Measurements from ENCODE around the gene SPTSSA. TPM values are rescaled to one million over a fixed set of nuclear protein-coding genes. Genes with fewer than 3 reads are reported as not detected.
A peak's percentile ranks its signal among the peaks of the same experiment; 100 is the strongest.

The SPTSSA gene
- total RNA-seq, 1 donor: 10.5 TPM

DNA sequence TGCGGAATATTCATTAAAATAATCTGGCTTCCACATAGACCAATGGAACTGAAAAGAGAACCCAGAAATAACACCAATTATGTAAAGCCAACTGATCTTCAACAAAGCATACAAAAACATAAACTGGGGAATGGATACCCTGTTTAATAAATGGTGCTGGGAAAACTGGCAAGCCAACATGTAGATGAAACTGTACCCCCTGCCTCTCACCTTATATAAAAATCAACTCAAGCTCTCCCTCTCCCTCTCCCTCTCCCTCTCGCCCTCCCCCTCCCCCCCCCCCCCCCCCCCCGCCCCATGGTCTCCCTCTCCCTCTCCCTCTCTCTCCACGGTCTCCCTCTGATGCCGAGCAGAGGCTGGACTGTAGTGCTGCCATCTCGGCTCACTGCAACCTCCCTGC, 13.1 kb upstream of the SPTSSA start:
- Histone ChIP-seq H3K27me3 (ENCODE audit: insufficient read depth, low read length) (no peaks in the 10 kb centered on the region), H3K4me2 (ENCODE audit: insufficient read depth, low read length) (no peak overlapping the region), H3K4me1 (ENCODE audit: insufficient read depth, low read length) (no peaks in the 10 kb centered on the region), H3K36me3 (ENCODE audit: insufficient read depth, low read length) (no peaks in the 10 kb centered on the region), H3K9me3 (ENCODE audit: low read depth, low read length) (no peaks in the 10 kb centered on the region), H2AFZ (ENCODE audit: low read length) (no peak overlapping the region), H3K79me2 (ENCODE audit: insufficient read depth, low read length) (no peaks in the 10 kb centered on the region), H3K27ac (ENCODE audit: low read depth, low read length) (no peak overlapping the region), H3K4me3 (ENCODE audit: insufficient read depth, low read length) (no peak overlapping the region), H4K20me1 (ENCODE audit: insufficient read depth, low read length) (no peaks in the 10 kb centered on the region)
- no peak for DNase-seq (ENCODE audit: insufficient read length, low spot score, missing footprints)
- TF ChIP-seq, protein P1, sequence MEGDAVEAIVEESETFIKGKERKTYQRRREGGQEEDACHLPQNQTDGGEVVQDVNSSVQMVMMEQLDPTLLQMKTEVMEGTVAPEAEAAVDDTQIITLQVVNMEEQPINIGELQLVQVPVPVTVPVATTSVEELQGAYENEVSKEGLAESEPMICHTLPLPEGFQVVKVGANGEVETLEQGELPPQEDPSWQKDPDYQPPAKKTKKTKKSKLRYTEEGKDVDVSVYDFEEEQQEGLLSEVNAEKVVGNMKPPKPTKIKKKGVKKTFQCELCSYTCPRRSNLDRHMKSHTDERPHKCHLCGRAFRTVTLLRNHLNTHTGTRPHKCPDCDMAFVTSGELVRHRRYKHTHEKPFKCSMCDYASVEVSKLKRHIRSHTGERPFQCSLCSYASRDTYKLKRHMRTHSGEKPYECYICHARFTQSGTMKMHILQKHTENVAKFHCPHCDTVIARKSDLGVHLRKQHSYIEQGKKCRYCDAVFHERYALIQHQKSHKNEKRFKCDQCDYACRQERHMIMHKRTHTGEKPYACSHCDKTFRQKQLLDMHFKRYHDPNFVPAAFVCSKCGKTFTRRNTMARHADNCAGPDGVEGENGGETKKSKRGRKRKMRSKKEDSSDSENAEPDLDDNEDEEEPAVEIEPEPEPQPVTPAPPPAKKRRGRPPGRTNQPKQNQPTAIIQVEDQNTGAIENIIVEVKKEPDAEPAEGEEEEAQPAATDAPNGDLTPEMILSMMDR (IDR thresholded peaks at IDR 0.05; ENCODE audit: extremely low read depth, low read depth, low read length): no peak

DNA sequence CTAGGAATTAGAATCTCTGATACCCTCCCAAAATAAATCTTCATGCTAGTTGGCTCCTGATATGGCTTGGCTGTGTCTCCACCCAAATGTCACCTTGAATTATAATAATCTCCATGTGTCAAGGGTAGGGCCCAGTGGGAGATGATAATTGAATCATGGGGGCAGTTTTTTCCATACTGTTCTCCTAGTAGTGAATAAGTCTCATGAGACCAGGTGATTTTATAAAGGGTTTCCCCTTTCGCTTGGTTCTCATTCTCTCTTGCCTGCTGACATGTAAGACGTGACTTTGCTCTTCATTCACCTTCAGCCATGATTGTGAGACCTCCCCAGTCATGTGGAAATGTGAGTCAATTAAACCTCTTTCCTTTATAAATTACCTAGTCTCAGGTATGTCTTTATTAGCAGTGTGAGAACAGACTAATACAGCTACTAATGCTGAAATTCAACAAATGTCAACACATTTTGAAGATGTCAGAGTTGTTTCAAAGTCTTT, 12.2 kb upstream of the SPTSSA start:
- Histone ChIP-seq H3K79me2 (ENCODE audit: insufficient read depth, low read length) (no peaks in the 10 kb centered on the region), H3K4me1 (ENCODE audit: insufficient read depth, low read length) (no peaks in the 10 kb centered on the region), H3K9me3 (ENCODE audit: low read depth, low read length) (no peaks in the 10 kb centered on the region), H3K27me3 (ENCODE audit: insufficient read depth, low read length) (no peaks in the 10 kb centered on the region), H3K27ac (ENCODE audit: low read depth, low read length) (no peak overlapping the region), H4K20me1 (ENCODE audit: insufficient read depth, low read length) (no peaks in the 10 kb centered on the region), H2AFZ (ENCODE audit: low read length) (no peak overlapping the region), H3K36me3 (ENCODE audit: insufficient read depth, low read length) (no peaks in the 10 kb centered on the region), H3K4me3 (ENCODE audit: insufficient read depth, low read length) (no peak overlapping the region), H3K4me2 (ENCODE audit: insufficient read depth, low read length) (no peak overlapping the region)
- TF ChIP-seq, protein P1 (IDR thresholded peaks at IDR 0.05; ENCODE audit: extremely low read depth, low read depth, low read length): no peak
- no peak for DNase-seq (ENCODE audit: insufficient read length, low spot score, missing footprints)

DNA sequence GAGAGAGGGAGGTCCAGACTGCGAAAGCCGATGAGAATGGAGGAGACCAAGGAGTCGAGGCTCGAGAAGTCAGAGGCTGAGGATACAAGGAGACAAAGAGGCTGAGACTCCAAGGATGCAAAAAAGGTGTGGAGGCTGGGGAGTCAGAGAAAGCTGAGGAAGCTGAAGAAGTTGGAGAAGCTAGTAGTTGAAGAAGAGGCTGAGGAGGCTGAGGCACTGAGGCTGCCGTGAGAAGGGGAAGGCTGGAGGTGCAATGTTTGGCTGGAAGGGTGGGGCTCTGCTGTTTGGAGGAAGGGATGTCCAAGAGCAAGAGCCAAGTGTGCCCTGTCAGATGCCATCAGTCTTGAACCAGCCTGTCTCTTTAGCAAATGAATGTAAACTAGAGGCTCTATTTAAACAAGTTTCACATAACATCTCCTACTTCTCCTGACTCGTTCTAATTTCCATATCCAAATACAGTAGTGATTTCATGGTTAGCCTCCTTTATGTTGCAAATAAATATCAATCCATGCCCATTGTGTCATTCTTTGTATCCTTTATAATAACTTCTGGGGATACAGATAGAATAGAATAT, 10.8 kb upstream of the SPTSSA start:
- Histone ChIP-seq H3K4me2 (ENCODE audit: insufficient read depth, low read length) (no peak overlapping the region), H3K9me3 (ENCODE audit: low read depth, low read length) (no peaks in the 10 kb centered on the region), H3K36me3 (ENCODE audit: insufficient read depth, low read length) (no peaks in the 10 kb centered on the region), H3K27ac (ENCODE audit: low read depth, low read length) (no peak overlapping the region), H2AFZ (ENCODE audit: low read length) (no peak overlapping the region), H3K4me3 (ENCODE audit: insufficient read depth, low read length) (no peak overlapping the region), H4K20me1 (ENCODE audit: insufficient read depth, low read length) (no peaks in the 10 kb centered on the region), H3K4me1 (ENCODE audit: insufficient read depth, low read length) (no peaks in the 10 kb centered on the region), H3K79me2 (ENCODE audit: insufficient read depth, low read length) (no peaks in the 10 kb centered on the region), H3K27me3 (ENCODE audit: insufficient read depth, low read length) (no peaks in the 10 kb centered on the region)
- DNase-seq (ENCODE audit: insufficient read length, low spot score, missing footprints): peak; percentile 64
- TF ChIP-seq, protein P1 (IDR thresholded peaks at IDR 0.05; ENCODE audit: extremely low read depth, low read depth, low read length): no peak

DNA sequence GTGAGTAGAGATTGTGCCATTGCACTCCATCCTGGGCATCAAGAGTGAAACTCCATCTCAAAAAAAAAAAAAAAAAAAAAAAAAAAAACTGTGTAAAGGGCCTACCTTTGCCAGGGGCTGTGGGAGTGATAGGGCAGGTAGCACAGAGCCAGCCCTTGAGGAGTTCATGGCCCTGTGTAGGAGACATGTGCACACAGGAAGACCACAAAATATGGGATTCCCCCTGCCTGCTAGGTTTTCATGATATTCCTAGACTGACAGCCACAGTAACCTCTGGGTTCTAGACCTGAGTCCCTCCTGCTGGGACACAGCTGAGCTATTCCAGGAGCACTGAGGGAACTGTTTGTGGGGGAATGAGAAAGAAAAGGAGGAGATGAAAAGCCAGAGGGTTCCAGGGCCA, 8.3 kb upstream of the SPTSSA start:
- H3K79me2 ChIP-seq (ENCODE audit: insufficient read depth, low read length): no peaks in the 10 kb centered on the region
- H3K4me3 ChIP-seq (ENCODE audit: insufficient read depth, low read length): no peak overlapping the region
- H3K27ac ChIP-seq (ENCODE audit: low read depth, low read length): no peak overlapping the region
- TF ChIP-seq, protein P1 (IDR thresholded peaks at IDR 0.05; ENCODE audit: extremely low read depth, low read depth, low read length): no peak
- no peak overlapping the region for H3K4me2 ChIP-seq (ENCODE audit: insufficient read depth, low read length)
- H2AFZ ChIP-seq (ENCODE audit: low read length): no peak overlapping the region
- DNase-seq (ENCODE audit: insufficient read length, low spot score, missing footprints): no peak
- no peaks in the 10 kb centered on the region for H3K36me3 ChIP-seq (ENCODE audit: insufficient read depth, low read length)
- H4K20me1 ChIP-seq (ENCODE audit: insufficient read depth, low read length): no peaks in the 10 kb centered on the region
- H3K9me3 ChIP-seq (ENCODE audit: low read depth, low read length): no peaks in the 10 kb centered on the region
- H3K27me3 ChIP-seq (ENCODE audit: insufficient read depth, low read length): no peaks in the 10 kb centered on the region
- H3K4me1 ChIP-seq (ENCODE audit: insufficient read depth, low read length): no peaks in the 10 kb centered on the region
